CD14-positive monocyte (primary cell): Measurements from ENCODE around the gene DNAJB5. TPM values are rescaled to one million over a fixed set of nuclear protein-coding genes. Genes with fewer than 3 reads are reported as not detected.

Experiments
- DNase-seq, 3 donors: peaks; one replicate each; pipeline ENCODE4 v3.0.0-alpha.2; 2011 to 2022
- H2AFZ ChIP-seq: 2 replicates; pipeline ENCODE4 v1.6.0; 2012; ENCODE audit warnings: mild to moderate bottlenecking, low read depth, low read length, inconsistent platforms; ENCODE audit not compliant: insufficient read depth, poor library complexity, severe bottlenecking
- H3K27ac ChIP-seq, 2 donors: 1 replicate in 1 of 2; 2 replicates in 1 of 2; pipeline ENCODE4 v1.5.1; 2012 to 2013; ENCODE audit warnings: low read length in 2 of 2, control low read depth in 1 of 2, inconsistent platforms in 1 of 2, low read depth in 1 of 2, mild to moderate bottlenecking in 1 of 2
- H3K27me3 ChIP-seq, 2 donors: one replicate each; pipeline versions ENCODE4 v1.6.0 to v1.6.1; 2011 to 2013; ENCODE audit warnings: low read length in 2 of 2; ENCODE audit not compliant: control insufficient read depth in 2 of 2, insufficient read depth in 2 of 2
- H3K36me3 ChIP-seq, 2 donors: replicated peaks in 1 of 2; 1 replicate in 1 of 2; 2 replicates in 1 of 2; pipeline versions ENCODE4 v1.5.1 to v1.6.1; 2012 to 2013; ENCODE audit warnings: low read length in 2 of 2, control low read depth in 1 of 2, inconsistent platforms in 1 of 2, mild to moderate bottlenecking in 1 of 2; ENCODE audit not compliant: insufficient read depth in 2 of 2, control insufficient read depth in 1 of 2
- H3K4me1 ChIP-seq, 2 donors: 1 replicate in 1 of 2; 2 replicates in 1 of 2; pipeline versions ENCODE4 v1.5.1 to v1.6.1; 2012 to 2013; ENCODE audit warnings: low read length in 2 of 2, control low read depth in 1 of 2, inconsistent platforms in 1 of 2, mild to moderate bottlenecking in 1 of 2, moderate library complexity in 1 of 2; ENCODE audit not compliant: insufficient read depth in 2 of 2, control insufficient read depth in 1 of 2
- H3K4me2 ChIP-seq: replicated peaks from 2 replicates; pipeline ENCODE3; 2012; ENCODE audit warnings: low read length, moderate library complexity, mild to moderate bottlenecking; ENCODE audit not compliant: poor library complexity, severe bottlenecking; ENCODE audit errors: extremely low read depth
- H3K4me3 ChIP-seq, 3 experiments: fragments of 200-600 bp in 1 of 3; sonication (generic) in 1 of 3; replicated peaks in 1 of 3; 1 replicate in 2 of 3; 2 replicates in 1 of 3; pipeline ENCODE4 v1.5.1; 2011 to 2013; ENCODE audit warnings: low read length in 3 of 3, mild to moderate bottlenecking in 3 of 3, control low read depth in 2 of 3, low read depth in 2 of 3, inconsistent platforms in 1 of 3, moderate library complexity in 1 of 3
- H3K79me2 ChIP-seq: 2 replicates; pipeline ENCODE4 v1.6.0; 2012; ENCODE audit warnings: mild to moderate bottlenecking, control low read depth, inconsistent platforms, low read length, moderate library complexity; ENCODE audit not compliant: insufficient read depth
- H3K9ac ChIP-seq: 2 replicates; pipeline ENCODE4 v1.6.0; 2017; ENCODE audit warnings: low read length, mild to moderate bottlenecking; ENCODE audit not compliant: insufficient read depth, poor library complexity, severe bottlenecking
- H3K9me3 ChIP-seq, 2 donors: replicated peaks in 1 of 2; 1 replicate in 1 of 2; 2 replicates in 1 of 2; pipeline versions ENCODE4 v1.5.1 to v1.6.1; 2012 to 2013; ENCODE audit warnings: low read length in 2 of 2, control low read depth in 1 of 2; ENCODE audit not compliant: control insufficient read depth in 1 of 2, insufficient read depth in 1 of 2
- H4K20me1 ChIP-seq: 2 replicates; pipeline ENCODE4 v1.6.0; 2012; ENCODE audit warnings: mild to moderate bottlenecking, low read length, control low read depth, moderate library complexity; ENCODE audit not compliant: insufficient read depth
- H3K27ac Mint-ChIP-seq, 7 donors: one replicate each; pipeline ENCODE4 v1.8.0; 2020; ENCODE audit warnings: mild to moderate bottlenecking in 7 of 7, mixed read lengths in 7 of 7, moderate library complexity in 6 of 7, inconsistent platforms in 2 of 7
- H3K27me3 Mint-ChIP-seq, 3 donors: one replicate each; pipeline ENCODE4 v1.8.0; 2021 to 2022; ENCODE audit warnings: low read depth in 3 of 3, mild to moderate bottlenecking in 3 of 3, mixed read lengths in 3 of 3, moderate library complexity in 3 of 3, inconsistent platforms in 1 of 3
- H3K36me3 Mint-ChIP-seq, 2 donors: one replicate each; pipeline ENCODE4 v1.8.0; 2020; ENCODE audit warnings: mixed read lengths in 2 of 2, inconsistent platforms in 1 of 2, mild to moderate bottlenecking in 1 of 2
- H3K4me1 Mint-ChIP-seq: one replicate; pipeline ENCODE4 v1.8.0; 2020; ENCODE audit warnings: mild to moderate bottlenecking, mixed read lengths
- H3K4me3 Mint-ChIP-seq, 2 donors: one replicate each; pipeline ENCODE4 v1.8.0; 2020; ENCODE audit warnings: mild to moderate bottlenecking in 2 of 2, mixed read lengths in 2 of 2, moderate library complexity in 1 of 2
- H3K9me3 Mint-ChIP-seq, 7 donors: one replicate each; pipeline ENCODE4 v1.8.0; 2020 to 2022; ENCODE audit warnings: mixed read lengths in 7 of 7, mild to moderate bottlenecking in 6 of 7, moderate library complexity in 6 of 7, inconsistent platforms in 2 of 7
- WGBS: methylation state at CpG from one replicate; pipeline ENCODE4 v1.1.5; 2013; ENCODE audit warnings: missing lambda C conversion rate; ENCODE audit not compliant: insufficient coverage; 5-methylcytosine and 5-hydroxymethylcytosine counted together
- intact Hi-C, 2 donors: fragments of 100-400 bp; cut with micrococcal nuclease; formaldehyde crosslinking; loops; one replicate each; pipeline versions ENCODE4 v1.15.0 to v1.15.1; 2023
- polyA plus RNA-seq, 3 donors: library from polyadenylated mRNA; depleted of rRNA in 1 of 3; unstranded in 2 of 3; stranded (reverse) in 1 of 3; fragments of 300-500 nt in 2 of 3; fragments of >200 nt in 1 of 3; fragmentation: Illumina TruSeq in 2 of 3; gene quantifications; 1 replicate in 2 of 3; 2 replicates in 1 of 3; pipeline ENCODE4 v1.2.3, GENCODE V29; 2012 to 2021
- TF ChIP-seq, protein P1 (sequence below): fragments of 200-600 bp; IDR thresholded peaks from one replicate; pipeline ENCODE4 v1.8.0; 2022; ENCODE audit warnings: antibody characterized with exemption, mild to moderate bottlenecking

Gene DNAJB5
- polyA plus RNA-seq, 3 donors, result 0.66 to 1.9 (median 0.84) TPM

DNA sequence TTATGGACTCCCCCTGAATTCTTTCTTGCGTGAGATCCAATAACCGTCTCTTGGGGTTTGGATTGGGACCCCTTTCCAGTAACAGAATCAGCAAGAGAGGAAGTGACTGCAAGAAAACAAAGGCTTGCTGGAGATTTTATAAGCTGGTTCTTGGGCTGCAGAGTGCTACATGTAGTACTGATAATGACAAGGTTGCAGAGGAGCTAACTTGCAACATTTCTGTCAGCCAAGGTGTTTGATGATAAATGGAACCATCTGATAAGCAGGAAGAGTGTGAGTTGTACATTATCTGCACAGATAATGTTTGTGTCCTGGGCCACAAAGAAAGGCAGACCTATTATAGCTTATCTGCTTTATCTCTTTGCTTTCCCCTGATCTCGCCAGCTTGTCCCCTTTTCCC lies 37.1 kb downstream of the DNAJB5 start:
- no peaks in the 10 kb centered on the region for H3K27me3 ChIP-seq
- H3K9ac ChIP-seq, result no peak overlapping the region
- Mint-ChIP-seq H3K27ac (no peak overlapping the region), H3K36me3 (no peaks in the 10 kb centered on the region), H3K4me3 (no peak overlapping the region), H3K27me3 (peaks cover 1 to 4% (median 4%) of the 10 kb centered on the region in 3 donors), H3K4me1 (peaks cover 10% of the 10 kb centered on the region), H3K9me3 (peaks cover 0 to 3% (median 0%) of the 10 kb centered on the region in 7 donors)
- intact Hi-C loops, result no loop called here
- TF ChIP-seq, protein P1, sequence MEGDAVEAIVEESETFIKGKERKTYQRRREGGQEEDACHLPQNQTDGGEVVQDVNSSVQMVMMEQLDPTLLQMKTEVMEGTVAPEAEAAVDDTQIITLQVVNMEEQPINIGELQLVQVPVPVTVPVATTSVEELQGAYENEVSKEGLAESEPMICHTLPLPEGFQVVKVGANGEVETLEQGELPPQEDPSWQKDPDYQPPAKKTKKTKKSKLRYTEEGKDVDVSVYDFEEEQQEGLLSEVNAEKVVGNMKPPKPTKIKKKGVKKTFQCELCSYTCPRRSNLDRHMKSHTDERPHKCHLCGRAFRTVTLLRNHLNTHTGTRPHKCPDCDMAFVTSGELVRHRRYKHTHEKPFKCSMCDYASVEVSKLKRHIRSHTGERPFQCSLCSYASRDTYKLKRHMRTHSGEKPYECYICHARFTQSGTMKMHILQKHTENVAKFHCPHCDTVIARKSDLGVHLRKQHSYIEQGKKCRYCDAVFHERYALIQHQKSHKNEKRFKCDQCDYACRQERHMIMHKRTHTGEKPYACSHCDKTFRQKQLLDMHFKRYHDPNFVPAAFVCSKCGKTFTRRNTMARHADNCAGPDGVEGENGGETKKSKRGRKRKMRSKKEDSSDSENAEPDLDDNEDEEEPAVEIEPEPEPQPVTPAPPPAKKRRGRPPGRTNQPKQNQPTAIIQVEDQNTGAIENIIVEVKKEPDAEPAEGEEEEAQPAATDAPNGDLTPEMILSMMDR, result no peak
- H3K4me2 ChIP-seq, result no peak overlapping the region
- no peak overlapping the region for H2AFZ ChIP-seq
- H3K9me3 ChIP-seq, result no peaks in the 10 kb centered on the region
- no peak overlapping the region for H3K27ac ChIP-seq
- no peaks in the 10 kb centered on the region for H3K36me3 ChIP-seq
- no peaks in the 10 kb centered on the region for H4K20me1 ChIP-seq
- no peak for DNase-seq
- H3K4me3 ChIP-seq, result no peak overlapping the region
- H3K4me1 ChIP-seq, result no peaks in the 10 kb centered on the region
- no peaks in the 10 kb centered on the region for H3K79me2 ChIP-seq
- WGBS, result 80% methylated on average over 1 of the region's 3 CpGs

DNA sequence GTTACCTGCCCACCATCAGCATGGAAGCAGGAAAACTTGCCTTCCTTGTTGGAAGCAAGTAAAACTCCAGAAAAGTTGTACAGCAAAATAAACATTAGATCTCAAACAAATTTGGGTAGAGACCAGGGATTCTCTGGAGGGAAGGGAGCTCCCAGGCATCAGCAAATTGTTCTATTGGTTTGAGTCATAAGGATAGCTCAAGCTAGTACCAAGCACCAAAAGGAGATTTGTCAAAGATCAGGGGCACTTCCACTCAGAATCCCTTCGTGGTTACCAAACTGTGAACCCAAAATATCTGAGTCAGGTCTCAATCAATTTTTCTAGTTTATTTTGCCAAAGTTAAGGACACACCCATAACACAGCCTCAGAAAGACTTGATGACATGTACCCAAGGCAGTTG lies 37.8 kb downstream of the DNAJB5 start:
- intact Hi-C loops, result no loop called here
- no peaks in the 10 kb centered on the region for H3K79me2 ChIP-seq
- H2AFZ ChIP-seq, result no peak overlapping the region
- no peak overlapping the region for H3K27ac Mint-ChIP-seq
- no peak overlapping the region for H3K4me3 Mint-ChIP-seq
- H3K36me3 ChIP-seq, result no peaks in the 10 kb centered on the region
- H3K9me3 Mint-ChIP-seq, result peaks cover 0 to 3% (median 0%) of the 10 kb centered on the region in 7 donors
- H3K27me3 ChIP-seq, result no peaks in the 10 kb centered on the region
- no peak overlapping the region for H3K4me2 ChIP-seq
- TF ChIP-seq, protein P1, result no peak
- no peak overlapping the region for H3K4me3 ChIP-seq
- no peak for DNase-seq
- no peak overlapping the region for H3K27ac ChIP-seq
- H3K36me3 Mint-ChIP-seq, result no peaks in the 10 kb centered on the region
- no peaks in the 10 kb centered on the region for H3K9me3 ChIP-seq
- no peaks in the 10 kb centered on the region for H3K4me1 ChIP-seq
- H3K4me1 Mint-ChIP-seq, result peaks cover 10% of the 10 kb centered on the region
- WGBS, result 88% methylated on average over 1 of the region's 1 CpG
- peaks cover 1 to 2% (median 2%) of the 10 kb centered on the region in 3 donors for H3K27me3 Mint-ChIP-seq
- H3K9ac ChIP-seq, result no peak overlapping the region
- no peaks in the 10 kb centered on the region for H4K20me1 ChIP-seq
